Esophagus muscularis mucosa (tissue), 4 donors: ENCODE results near the gene ZNF81.

ENCODE experiments used
- EP300 ChIP-seq: sonication (generic); formaldehyde crosslinking; IDR thresholded peaks from one replicate; pipeline ENCODE4 v1.6.1; 2017; ENCODE audit warnings: antibody characterized with exemption
- POLR2A ChIP-seq: fragments of 450-650 bp; IDR thresholded peaks from one replicate; pipeline ENCODE4 v1.6.1; 2017; ENCODE audit warnings: antibody characterized with exemption, moderate library complexity, mild to moderate bottlenecking, low read depth
- TF ChIP-seq, protein P1 (sequence below), 3 experiments: fragments of 200-600 bp in 2 of 3; fragments of 450-650 bp in 1 of 3; sonication (generic) in 2 of 3; IDR thresholded peaks; one replicate each; pipeline ENCODE4 v1.5.1; 2017 to 2019; ENCODE audit warnings: antibody characterized with exemption in 3 of 3, mild to moderate bottlenecking in 2 of 3, moderate library complexity in 1 of 3

DNA sequence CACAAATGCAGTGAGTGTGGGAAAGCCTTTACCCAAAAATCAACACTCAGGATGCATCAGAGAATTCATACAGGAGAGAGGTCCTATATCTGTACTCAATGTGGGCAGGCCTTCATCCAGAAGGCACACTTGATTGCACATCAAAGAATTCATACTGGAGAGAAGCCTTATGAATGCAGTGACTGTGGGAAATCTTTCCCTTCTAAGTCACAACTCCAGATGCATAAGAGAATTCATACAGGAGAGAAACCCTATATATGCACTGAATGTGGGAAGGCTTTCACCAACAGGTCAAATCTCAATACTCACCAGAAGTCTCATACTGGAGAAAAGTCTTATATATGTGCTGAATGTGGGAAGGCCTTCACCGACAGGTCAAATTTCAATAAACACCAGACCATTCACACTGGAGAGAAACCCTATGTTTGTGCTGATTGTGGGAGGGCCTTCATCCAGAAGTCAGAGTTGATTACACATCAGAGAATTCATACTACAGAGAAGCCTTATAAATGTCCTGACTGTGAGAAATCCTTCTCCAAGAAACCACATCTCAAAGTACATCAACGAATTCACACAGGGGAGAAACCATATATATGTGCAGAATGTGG, 79.3 kb downstream of the ZNF81 start:
- TF ChIP-seq, protein P1, sequence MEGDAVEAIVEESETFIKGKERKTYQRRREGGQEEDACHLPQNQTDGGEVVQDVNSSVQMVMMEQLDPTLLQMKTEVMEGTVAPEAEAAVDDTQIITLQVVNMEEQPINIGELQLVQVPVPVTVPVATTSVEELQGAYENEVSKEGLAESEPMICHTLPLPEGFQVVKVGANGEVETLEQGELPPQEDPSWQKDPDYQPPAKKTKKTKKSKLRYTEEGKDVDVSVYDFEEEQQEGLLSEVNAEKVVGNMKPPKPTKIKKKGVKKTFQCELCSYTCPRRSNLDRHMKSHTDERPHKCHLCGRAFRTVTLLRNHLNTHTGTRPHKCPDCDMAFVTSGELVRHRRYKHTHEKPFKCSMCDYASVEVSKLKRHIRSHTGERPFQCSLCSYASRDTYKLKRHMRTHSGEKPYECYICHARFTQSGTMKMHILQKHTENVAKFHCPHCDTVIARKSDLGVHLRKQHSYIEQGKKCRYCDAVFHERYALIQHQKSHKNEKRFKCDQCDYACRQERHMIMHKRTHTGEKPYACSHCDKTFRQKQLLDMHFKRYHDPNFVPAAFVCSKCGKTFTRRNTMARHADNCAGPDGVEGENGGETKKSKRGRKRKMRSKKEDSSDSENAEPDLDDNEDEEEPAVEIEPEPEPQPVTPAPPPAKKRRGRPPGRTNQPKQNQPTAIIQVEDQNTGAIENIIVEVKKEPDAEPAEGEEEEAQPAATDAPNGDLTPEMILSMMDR (IDR thresholded peaks at IDR 0.05) = no peak
- TF ChIP-seq POLR2A = no peak
- TF ChIP-seq EP300 = no peak
